ENCODE results near the gene GPC1. TPM values are rescaled to one million over a fixed set of nuclear protein-coding genes. Genes with fewer than 3 reads are reported as not detected.

The GPC1 gene
- total and polyA plus RNA-seq, 10 of the 15 experiments (the other 5 are each of a cell fraction or from before 2014, with no cell fraction given), result 0.06 to 0.77 (median 0.23) TPM; not detected in 3

DNA sequence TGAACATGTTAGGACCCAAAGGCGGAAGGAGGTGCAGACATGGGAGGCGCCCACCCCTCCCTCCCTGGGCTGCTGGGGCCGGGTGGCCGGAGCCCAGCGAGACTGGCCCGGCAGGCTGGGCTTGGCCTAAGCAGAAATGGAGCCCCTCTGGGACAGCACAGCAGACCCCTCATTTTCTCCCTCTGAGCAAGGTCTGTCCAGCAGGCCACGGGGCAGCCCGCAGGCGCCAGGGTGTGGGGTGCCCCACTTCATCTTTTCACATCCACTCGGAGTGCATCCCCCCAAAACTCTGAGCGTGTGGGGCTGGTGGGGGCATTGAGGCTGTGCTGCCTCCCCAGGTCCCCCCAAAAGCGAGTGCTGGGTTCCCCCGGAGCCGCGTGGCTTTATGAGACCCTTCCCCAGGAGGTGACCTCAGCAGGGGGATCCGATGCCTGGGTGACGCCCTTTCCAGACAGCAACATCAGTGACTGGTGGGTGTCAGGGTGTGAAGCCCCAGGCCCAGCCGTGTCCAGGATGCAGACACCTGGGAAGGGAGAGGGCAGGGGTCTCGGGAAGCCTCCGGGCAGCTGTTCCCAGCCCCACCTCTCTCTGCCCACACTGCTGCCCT, 36.7 kb upstream of the GPC1 start:
- BruUV-seq (replicated peaks), result no TSS peak
- in situ Hi-C loops (cut with MboI), result no loop called here
- Histone ChIP-seq H3K27ac (ENCODE audit: control insufficient read depth, insufficient read depth) (no peak overlapping the region), H3K4me1 (ENCODE audit: control insufficient read depth, insufficient read depth, low read length) (no peaks in the 10 kb centered on the region), H3K27me3 (replicated peaks in 1 of 2; ENCODE audit: control insufficient read depth in 2 of 2, insufficient read depth in 2 of 2, low read length in 1 of 2) (peaks cover 0 to 2% of the 10 kb centered on the region in 2 experiments; a peak in 2 of 4 replicates), H3K79me2 (ENCODE audit: control insufficient read depth, insufficient read depth, low read length) (no peaks in the 10 kb centered on the region), H3K9ac (ENCODE audit: control insufficient read depth, insufficient read depth, low read length) (no peak overlapping the region), H2AFZ (ENCODE audit: control insufficient read depth, low read depth, low read length) (no peak overlapping the region), H3K9me3 (replicated peaks; ENCODE audit: control insufficient read depth, insufficient read depth, low read length) (no peaks in the 10 kb centered on the region), H3K36me3 (ENCODE audit: control insufficient read depth in 2 of 2, insufficient read depth in 2 of 2, low read length in 1 of 2) (no peaks in the 10 kb centered on the region), H4K20me1 (ENCODE audit: control insufficient read depth, insufficient read depth) (no peaks in the 10 kb centered on the region), H3K4me2 (ENCODE audit: control insufficient read depth, insufficient read depth) (no peak overlapping the region), H3K4me3 (no peak overlapping the region)
- POLR2A ChIA-PET, result no interaction called here
- RAD21 ChIA-PET (ENCODE audit: unreplicated experiment), result no interaction called here
- FAIRE-seq (no peak), DNase-seq (ENCODE audit: low read depth, low spot score) (no peak), ATAC-seq (no peak)
- SMC1A ChIA-PET (ENCODE audit: uncharacterized antibody, unreplicated experiment), result no interaction called here
- CTCF ChIA-PET, result no interaction called here
- TF ChIP-seq POLR2A (IDR thresholded peaks at IDR 0.05; ENCODE audit: low read depth, low read length), result no peak
- TF ChIP-seq ZNF274 (IDR thresholded peaks at IDR 0.05; ENCODE audit: insufficient read depth, insufficient read length), result no peak
- 22% methylated on average over 20 of the region's 20 CpGs for WGBS (ENCODE audit: insufficient coverage, insufficient replicate concordance, low lambda C conversion rate, missing lambda C conversion rate)
- intact Hi-C loops (cut with micrococcal nuclease; ENCODE audit: unreplicated experiment), result no loop called here

DNA sequence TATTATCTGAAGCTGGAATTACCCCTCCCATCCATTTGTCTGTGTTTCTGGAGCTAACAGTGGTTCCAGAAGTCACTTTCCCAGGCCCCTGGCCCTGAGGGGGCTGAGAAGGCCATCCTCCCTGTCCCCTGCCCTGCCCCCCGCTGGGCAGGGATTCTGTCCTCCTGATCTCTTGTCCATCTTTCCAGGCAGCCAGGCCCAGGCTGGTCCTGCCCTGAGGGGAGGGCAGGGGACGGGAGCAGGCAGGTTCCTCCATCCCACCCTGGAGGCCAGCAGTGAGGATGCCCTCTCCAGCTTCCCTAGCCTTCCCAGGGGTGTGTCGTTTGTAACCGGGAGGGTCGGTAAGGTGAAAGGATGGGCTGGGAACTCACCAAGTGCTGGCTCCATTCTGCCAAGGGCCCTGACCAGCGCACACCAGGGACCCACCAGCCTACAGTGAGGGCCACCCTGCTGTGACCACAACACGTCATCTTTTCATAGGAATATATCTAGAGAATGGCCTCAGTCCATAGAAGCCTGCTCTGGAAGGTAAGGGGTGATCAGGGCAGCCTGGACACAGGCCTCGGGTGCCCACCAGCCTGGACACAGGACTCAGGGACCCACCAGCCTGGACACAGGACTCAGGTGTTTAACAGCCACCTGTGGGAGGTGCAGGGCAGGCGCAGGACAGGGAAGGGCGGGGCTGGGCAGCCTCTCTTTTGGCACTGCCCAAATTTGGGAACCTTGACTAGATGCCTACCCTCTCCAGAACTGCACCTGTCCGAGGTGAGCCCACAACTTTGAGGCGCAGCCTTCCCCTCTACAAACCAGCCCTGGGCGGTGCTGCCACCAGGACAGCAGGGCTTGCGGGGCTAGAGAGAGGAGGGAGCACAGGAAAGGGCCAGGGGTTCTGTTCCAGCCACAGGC, 35.8 kb upstream of the GPC1 start:
- SMC1A ChIA-PET (ENCODE audit: uncharacterized antibody, unreplicated experiment), result no interaction called here
- FAIRE-seq, result no peak

More for the DNA sequence above, 35.8 kb upstream of the GPC1 start:
- Histone ChIP-seq H3K4me1 (ENCODE audit: control insufficient read depth, insufficient read depth, low read length) (no peaks in the 10 kb centered on the region), H3K79me2 (ENCODE audit: control insufficient read depth, insufficient read depth, low read length) (no peaks in the 10 kb centered on the region), H3K27me3 (replicated peaks in 1 of 2; ENCODE audit: control insufficient read depth in 2 of 2, insufficient read depth in 2 of 2, low read length in 1 of 2) (peaks cover 0 to 2% of the 10 kb centered on the region in 2 experiments; a peak in 2 of 4 replicates), H3K4me3 (no peak overlapping the region), H3K36me3 (ENCODE audit: control insufficient read depth in 2 of 2, insufficient read depth in 2 of 2, low read length in 1 of 2) (no peaks in the 10 kb centered on the region), H3K9me3 (replicated peaks; ENCODE audit: control insufficient read depth, insufficient read depth, low read length) (no peaks in the 10 kb centered on the region), H2AFZ (ENCODE audit: control insufficient read depth, low read depth, low read length) (no peak overlapping the region), H3K27ac (ENCODE audit: control insufficient read depth, insufficient read depth) (no peak overlapping the region), H4K20me1 (ENCODE audit: control insufficient read depth, insufficient read depth) (no peaks in the 10 kb centered on the region), H3K4me2 (ENCODE audit: control insufficient read depth, insufficient read depth) (no peak overlapping the region), H3K9ac (ENCODE audit: control insufficient read depth, insufficient read depth, low read length) (no peak overlapping the region)
- ChIA-PET POLR2A (no interaction called here), CTCF (no interaction called here), RAD21 (ENCODE audit: unreplicated experiment) (no interaction called here)
- BruUV-seq (replicated peaks), result no TSS peak
- ATAC-seq, result no peak
- intact Hi-C loops (cut with micrococcal nuclease; ENCODE audit: unreplicated experiment) (no loop called here), in situ Hi-C loops (cut with MboI) (no loop called here)
- WGBS (ENCODE audit: insufficient coverage, insufficient replicate concordance, low lambda C conversion rate, missing lambda C conversion rate), result 15% methylated on average over 14 of the region's 14 CpGs
- DNase-seq (ENCODE audit: low read depth, low spot score), result no peak
- TF ChIP-seq, protein P1, sequence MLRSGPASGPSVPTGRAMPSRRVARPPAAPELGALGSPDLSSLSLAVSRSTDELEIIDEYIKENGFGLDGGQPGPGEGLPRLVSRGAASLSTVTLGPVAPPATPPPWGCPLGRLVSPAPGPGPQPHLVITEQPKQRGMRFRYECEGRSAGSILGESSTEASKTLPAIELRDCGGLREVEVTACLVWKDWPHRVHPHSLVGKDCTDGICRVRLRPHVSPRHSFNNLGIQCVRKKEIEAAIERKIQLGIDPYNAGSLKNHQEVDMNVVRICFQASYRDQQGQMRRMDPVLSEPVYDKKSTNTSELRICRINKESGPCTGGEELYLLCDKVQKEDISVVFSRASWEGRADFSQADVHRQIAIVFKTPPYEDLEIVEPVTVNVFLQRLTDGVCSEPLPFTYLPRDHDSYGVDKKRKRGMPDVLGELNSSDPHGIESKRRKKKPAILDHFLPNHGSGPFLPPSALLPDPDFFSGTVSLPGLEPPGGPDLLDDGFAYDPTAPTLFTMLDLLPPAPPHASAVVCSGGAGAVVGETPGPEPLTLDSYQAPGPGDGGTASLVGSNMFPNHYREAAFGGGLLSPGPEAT (IDR thresholded peaks at IDR 0.05; ENCODE audit: low read depth), result no peak
- TF ChIP-seq HDGF (IDR thresholded peaks at IDR 0.05), result no peak
- TF ChIP-seq, protein P2, sequence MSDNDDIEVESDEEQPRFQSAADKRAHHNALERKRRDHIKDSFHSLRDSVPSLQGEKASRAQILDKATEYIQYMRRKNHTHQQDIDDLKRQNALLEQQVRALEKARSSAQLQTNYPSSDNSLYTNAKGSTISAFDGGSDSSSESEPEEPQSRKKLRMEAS (IDR thresholded peaks at IDR 0.05; ENCODE audit: low read depth, low read length), result no peak
